ENCODE results near the gene PDE6B. TPM values are rescaled to one million over a fixed set of nuclear protein-coding genes. Genes with fewer than 3 reads are reported as not detected.

Gene PDE6B
- polyA plus RNA-seq, 1 donor (not counting 4 experiments of a cell fraction or from before 2014, with no cell fraction given): not detected

- Histone ChIP-seq H3K4me1 (ENCODE audit: control insufficient read depth, extremely low read depth, insufficient read depth, low read length) (no peaks in the 10 kb centered on the region), H3K9ac (ENCODE audit: control insufficient read depth, extremely low read depth, insufficient read depth, low read length) (no peak overlapping the region)
Observed at GRCh38 chr4:604131-604530, 21.2 kb upstream of the PDE6B start.

GRCh38 chr4:605702-606425 is 19.5 kb upstream of the PDE6B start:
- Histone ChIP-seq H3K4me2 (ENCODE audit: control insufficient read depth, extremely low read depth, insufficient read depth, low read depth, low read length) (no peak overlapping the region), H4K20me1 (ENCODE audit: control insufficient read depth, extremely low read depth, insufficient read depth, low read length) (no peaks in the 10 kb centered on the region), H3K27me3 (ENCODE audit: control insufficient read depth, extremely low read depth, insufficient read depth, low read length) (peaks cover 2% of the 10 kb centered on the region), H3K9me3 (ENCODE audit: control insufficient read depth, low read depth, low read length) (no peaks in the 10 kb centered on the region), H3K36me3 (ENCODE audit: control insufficient read depth in 2 of 2, extremely low read depth in 1 of 2, insufficient read depth in 2 of 2, low read length in 2 of 2) (no peaks in the 10 kb centered on the region), H3K9ac (ENCODE audit: control insufficient read depth, extremely low read depth, insufficient read depth, low read length) (no peak overlapping the region), H3K4me3 (ENCODE audit: control insufficient read depth in 2 of 3, extremely low read depth in 1 of 3, insufficient read depth in 2 of 3, low read depth in 1 of 3, low read length in 3 of 3) (no peak overlapping the region), H3K4me1 (ENCODE audit: control insufficient read depth, extremely low read depth, insufficient read depth, low read length) (peaks cover 5% of the 10 kb centered on the region), H3K9me1 (ENCODE audit: control insufficient read depth, extremely low read depth, insufficient read depth, low read length) (no peaks in the 10 kb centered on the region), H2AFZ (ENCODE audit: control insufficient read depth, low read length) (no peak overlapping the region), H3K79me2 (ENCODE audit: control insufficient read depth, insufficient read depth, low read length) (no peaks in the 10 kb centered on the region), H3K27ac (ENCODE audit: control insufficient read depth, insufficient read depth, low read length) (no peak overlapping the region)
- FAIRE-seq: no peak
- dilution Hi-C loops (cut with MboI; ENCODE audit: extremely low pct_ligation_motif_present, low sequenced_read_pairs): no loop called here
- TF ChIP-seq EZH2 (IDR thresholded peaks at IDR 0.05; ENCODE audit: low read length) (no peak), CTCF (optimal IDR thresholded peaks at IDR 0.05 in 1 of 3, IDR thresholded peaks at IDR 0.05 in 1 of 3, conservative IDR thresholded peaks at IDR 0.05 in 1 of 3; ENCODE audit: extremely low read depth in 1 of 3, insufficient read depth in 2 of 3, low read length in 3 of 3) (no peak)
- no peak for DNase-seq (ENCODE audit: low read depth, low spot score)

More at GRCh38 chr4:604131-604530, 21.2 kb upstream of the PDE6B start:
- peaks cover 2% of the 10 kb centered on the region for H3K27me3 ChIP-seq (ENCODE audit: control insufficient read depth, extremely low read depth, insufficient read depth, low read length)
- H3K36me3 ChIP-seq (ENCODE audit: control insufficient read depth in 2 of 2, extremely low read depth in 1 of 2, insufficient read depth in 2 of 2, low read length in 2 of 2): no peaks in the 10 kb centered on the region
- no peaks in the 10 kb centered on the region for H3K9me1 ChIP-seq (ENCODE audit: control insufficient read depth, extremely low read depth, insufficient read depth, low read length)
- H2AFZ ChIP-seq (ENCODE audit: control insufficient read depth, low read length): no peak overlapping the region
- FAIRE-seq: no peak
- no peak overlapping the region for H3K4me3 ChIP-seq (ENCODE audit: control insufficient read depth in 2 of 3, extremely low read depth in 1 of 3, insufficient read depth in 2 of 3, low read depth in 1 of 3, low read length in 3 of 3)
- dilution Hi-C loops (cut with MboI; ENCODE audit: extremely low pct_ligation_motif_present, low sequenced_read_pairs): no loop called here
- TF ChIP-seq EZH2 (IDR thresholded peaks at IDR 0.05; ENCODE audit: low read length) (no peak), CTCF (optimal IDR thresholded peaks at IDR 0.05 in 1 of 3, IDR thresholded peaks at IDR 0.05 in 1 of 3, conservative IDR thresholded peaks at IDR 0.05 in 1 of 3; ENCODE audit: extremely low read depth in 1 of 3, insufficient read depth in 2 of 3, low read length in 3 of 3) (no peak)
- H3K9me3 ChIP-seq (ENCODE audit: control insufficient read depth, low read depth, low read length): no peaks in the 10 kb centered on the region
- H3K79me2 ChIP-seq (ENCODE audit: control insufficient read depth, insufficient read depth, low read length): no peaks in the 10 kb centered on the region
- no peak overlapping the region for H3K4me2 ChIP-seq (ENCODE audit: control insufficient read depth, extremely low read depth, insufficient read depth, low read depth, low read length)
- no peaks in the 10 kb centered on the region for H4K20me1 ChIP-seq (ENCODE audit: control insufficient read depth, extremely low read depth, insufficient read depth, low read length)
- no peak for DNase-seq (ENCODE audit: low read depth, low spot score)
- H3K27ac ChIP-seq (ENCODE audit: control insufficient read depth, insufficient read depth, low read length): no peak overlapping the region

Measured in keratinocyte (primary cell).